ENCODE data around the gene GRIN2C. TPM values are rescaled to one million over a fixed set of nuclear protein-coding genes. Genes with fewer than 3 reads are reported as not detected.

The GRIN2C gene
- polyA plus RNA-seq, 3 donors from 2014 or later, result 0.66 TPM; not detected in 2

GRCh38 chr17:74839990-74840852 lies 19.5 kb downstream of the GRIN2C start:
- Mint-ChIP-seq H3K27me3 (ENCODE audit: low read depth in 3 of 3) (peaks cover 5 to 7% (median 6%) of the 10 kb centered on the region in 3 donors), H3K36me3 (peaks cover 3 to 24% (median 19%) of the 10 kb centered on the region in 3 donors), H3K4me1 (peaks cover 21 to 22% of the 10 kb centered on the region in 2 donors), H3K9me3 (no peaks in the 10 kb centered on the region), H3K27ac (peak overlapping the region in 1 of 6 donors; percentile 19), H3K4me3 (no peak overlapping the region)
- DNase-seq, result no peak

GRCh38 chr17:74838274-74838673 lies 21.4 kb downstream of the GRIN2C start:
- DNase-seq, result no peak
- Mint-ChIP-seq H3K27ac (no peak overlapping the region), H3K4me1 (peaks cover 17 to 22% of the 10 kb centered on the region in 2 donors), H3K27me3 (ENCODE audit: low read depth in 3 of 3) (peaks cover 5 to 7% (median 6%) of the 10 kb centered on the region in 3 donors), H3K4me3 (no peak overlapping the region), H3K9me3 (no peaks in the 10 kb centered on the region), H3K36me3 (peaks cover 0 to 24% (median 19%) of the 10 kb centered on the region in 3 donors)

GRCh38 chr17:74836691-74837467 lies 22.8 kb downstream of the GRIN2C start:
- Mint-ChIP-seq H3K9me3 (no peaks in the 10 kb centered on the region), H3K36me3 (peaks cover 0 to 24% (median 19%) of the 10 kb centered on the region in 3 donors), H3K4me3 (no peak overlapping the region), H3K4me1 (peaks cover 12 to 19% of the 10 kb centered on the region in 2 donors), H3K27ac (no peak overlapping the region), H3K27me3 (ENCODE audit: low read depth in 3 of 3) (peaks cover 2 to 7% (median 4%) of the 10 kb centered on the region in 3 donors)
- DNase-seq, result no peak

GRCh38 chr17:74836191-74836590 lies 23.5 kb downstream of the GRIN2C start:
- peaks cover 9 to 14% of the 10 kb centered on the region in 2 donors for H3K4me1 Mint-ChIP-seq
- peaks cover 0 to 23% (median 18%) of the 10 kb centered on the region in 3 donors for H3K36me3 Mint-ChIP-seq
- H3K4me3 Mint-ChIP-seq, result no peak overlapping the region
- H3K27ac Mint-ChIP-seq, result no peak overlapping the region
- H3K9me3 Mint-ChIP-seq, result no peaks in the 10 kb centered on the region
- no peak for DNase-seq
- peaks cover 0 to 8% (median 2%) of the 10 kb centered on the region in 3 donors for H3K27me3 Mint-ChIP-seq (ENCODE audit: low read depth in 3 of 3)

- Mint-ChIP-seq H3K27ac (peak overlapping the region in 1 of 6 donors; percentile 31), H3K4me1 (no peaks in the 10 kb centered on the region), H3K36me3 (peaks cover 0 to 23% (median 14%) of the 10 kb centered on the region in 3 donors), H3K27me3 (ENCODE audit: low read depth in 3 of 3) (peaks cover 0 to 4% (median 2%) of the 10 kb centered on the region in 3 donors), H3K4me3 (no peak overlapping the region), H3K9me3 (no peaks in the 10 kb centered on the region)
- DNase-seq, result no peak
Observed at GRCh38 chr17:74833501-74834377, 25.9 kb downstream of the GRIN2C start.

- Mint-ChIP-seq H3K27me3 (ENCODE audit: low read depth in 3 of 3) (peaks cover 0 to 2% (median 2%) of the 10 kb centered on the region in 3 donors), H3K27ac (no peak overlapping the region), H3K9me3 (no peaks in the 10 kb centered on the region), H3K4me3 (no peak overlapping the region), H3K36me3 (peaks cover 0 to 18% (median 8%) of the 10 kb centered on the region in 3 donors), H3K4me1 (no peaks in the 10 kb centered on the region)
- no peak for DNase-seq
Observed at GRCh38 chr17:74832421-74832820, 27.3 kb downstream of the GRIN2C start.

- H3K4me3 Mint-ChIP-seq, result no peak overlapping the region
- no peaks in the 10 kb centered on the region for H3K9me3 Mint-ChIP-seq
- H3K36me3 Mint-ChIP-seq, result peaks cover 0 to 14% (median 5%) of the 10 kb centered on the region in 3 donors
- no peak overlapping the region for H3K27ac Mint-ChIP-seq
- no peak for DNase-seq
- peaks cover 0 to 2% (median 2%) of the 10 kb centered on the region in 3 donors for H3K27me3 Mint-ChIP-seq (ENCODE audit: low read depth in 3 of 3)
- no peaks in the 10 kb centered on the region for H3K4me1 Mint-ChIP-seq
Observed at GRCh38 chr17:74831444-74832146, 28.1 kb downstream of the GRIN2C start.

GRCh38 chr17:74830861-74831260 lies 28.8 kb downstream of the GRIN2C start:
- H3K27ac Mint-ChIP-seq, result no peak overlapping the region
- H3K27me3 Mint-ChIP-seq (ENCODE audit: low read depth in 3 of 3), result peaks cover 0 to 2% (median 0%) of the 10 kb centered on the region in 3 donors
- peaks cover 0 to 8% (median under 1%) of the 10 kb centered on the region in 3 donors for H3K36me3 Mint-ChIP-seq
- H3K9me3 Mint-ChIP-seq, result no peaks in the 10 kb centered on the region
- H3K4me3 Mint-ChIP-seq, result no peak overlapping the region
- no peak for DNase-seq
- H3K4me1 Mint-ChIP-seq, result no peaks in the 10 kb centered on the region

- Mint-ChIP-seq H3K4me1 (no peaks in the 10 kb centered on the region), H3K9me3 (no peaks in the 10 kb centered on the region), H3K4me3 (no peak overlapping the region), H3K36me3 (peaks cover 0 to 6% (median 0%) of the 10 kb centered on the region in 3 donors), H3K27ac (no peak overlapping the region), H3K27me3 (ENCODE audit: low read depth in 3 of 3) (peaks cover 0 to 2% (median 0%) of the 10 kb centered on the region in 3 donors)
- DNase-seq, result no peak
Observed at GRCh38 chr17:74827800-74828199, 31.9 kb downstream of the GRIN2C start.

GRCh38 chr17:74825952-74826719 lies 33.5 kb downstream of the GRIN2C start:
- Mint-ChIP-seq H3K4me1 (no peaks in the 10 kb centered on the region), H3K9me3 (no peaks in the 10 kb centered on the region), H3K4me3 (no peak overlapping the region), H3K27ac (no peak overlapping the region), H3K27me3 (ENCODE audit: low read depth in 3 of 3) (no peaks in the 10 kb centered on the region), H3K36me3 (peaks cover 0 to 6% (median under 1%) of the 10 kb centered on the region in 3 donors)
- no peak for DNase-seq

- H3K36me3 Mint-ChIP-seq, result peaks cover 0 to 5% (median 4%) of the 10 kb centered on the region in 3 donors
- DNase-seq, result no peak
- H3K4me1 Mint-ChIP-seq, result no peaks in the 10 kb centered on the region
- no peaks in the 10 kb centered on the region for H3K27me3 Mint-ChIP-seq (ENCODE audit: low read depth in 3 of 3)
- no peak overlapping the region for H3K4me3 Mint-ChIP-seq
- H3K27ac Mint-ChIP-seq, result no peak overlapping the region
- no peaks in the 10 kb centered on the region for H3K9me3 Mint-ChIP-seq
Observed at GRCh38 chr17:74824961-74825627, 34.6 kb downstream of the GRIN2C start.

GRCh38 chr17:74822939-74823367 lies 36.7 kb downstream of the GRIN2C start:
- Mint-ChIP-seq H3K36me3 (peaks cover 4 to 6% (median 6%) of the 10 kb centered on the region in 3 donors), H3K27me3 (ENCODE audit: low read depth in 3 of 3) (peaks cover 0 to 2% (median 0%) of the 10 kb centered on the region in 3 donors), H3K4me1 (no peaks in the 10 kb centered on the region), H3K4me3 (no peak overlapping the region), H3K9me3 (no peaks in the 10 kb centered on the region), H3K27ac (no peak overlapping the region)
- DNase-seq, result no peak
